ENCODE data around the gene SLC4A4. TPM values are rescaled to one million over a fixed set of nuclear protein-coding genes. Genes with fewer than 3 reads are reported as not detected.

SLC4A4 gene
- total and polyA plus RNA-seq, 2 of the 8 experiments (the other 6 are each of a cell fraction or from before 2014, with no cell fraction given), result 0.67 to 2.8 TPM

DNA sequence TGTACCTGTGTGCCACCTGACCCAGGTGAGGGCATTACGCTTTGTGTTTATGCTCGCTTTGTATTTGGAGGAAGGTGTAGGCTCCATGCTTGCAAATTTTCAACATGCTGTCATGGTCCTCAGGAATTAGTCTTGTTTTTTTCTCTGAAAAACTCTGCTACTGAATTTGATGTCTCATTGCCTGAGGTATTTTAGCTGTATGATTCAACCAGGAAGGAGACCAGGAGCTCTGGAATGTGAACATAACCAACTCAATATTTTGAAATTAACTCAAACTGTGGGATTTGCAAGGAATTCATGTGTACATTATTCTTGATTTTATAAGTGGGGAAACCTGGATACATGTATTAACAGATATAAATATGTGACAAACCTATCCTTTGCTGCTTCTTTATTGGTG lies 134.1 kb downstream of the SLC4A4 start (continued):
- TF ChIP-seq, protein P1, sequence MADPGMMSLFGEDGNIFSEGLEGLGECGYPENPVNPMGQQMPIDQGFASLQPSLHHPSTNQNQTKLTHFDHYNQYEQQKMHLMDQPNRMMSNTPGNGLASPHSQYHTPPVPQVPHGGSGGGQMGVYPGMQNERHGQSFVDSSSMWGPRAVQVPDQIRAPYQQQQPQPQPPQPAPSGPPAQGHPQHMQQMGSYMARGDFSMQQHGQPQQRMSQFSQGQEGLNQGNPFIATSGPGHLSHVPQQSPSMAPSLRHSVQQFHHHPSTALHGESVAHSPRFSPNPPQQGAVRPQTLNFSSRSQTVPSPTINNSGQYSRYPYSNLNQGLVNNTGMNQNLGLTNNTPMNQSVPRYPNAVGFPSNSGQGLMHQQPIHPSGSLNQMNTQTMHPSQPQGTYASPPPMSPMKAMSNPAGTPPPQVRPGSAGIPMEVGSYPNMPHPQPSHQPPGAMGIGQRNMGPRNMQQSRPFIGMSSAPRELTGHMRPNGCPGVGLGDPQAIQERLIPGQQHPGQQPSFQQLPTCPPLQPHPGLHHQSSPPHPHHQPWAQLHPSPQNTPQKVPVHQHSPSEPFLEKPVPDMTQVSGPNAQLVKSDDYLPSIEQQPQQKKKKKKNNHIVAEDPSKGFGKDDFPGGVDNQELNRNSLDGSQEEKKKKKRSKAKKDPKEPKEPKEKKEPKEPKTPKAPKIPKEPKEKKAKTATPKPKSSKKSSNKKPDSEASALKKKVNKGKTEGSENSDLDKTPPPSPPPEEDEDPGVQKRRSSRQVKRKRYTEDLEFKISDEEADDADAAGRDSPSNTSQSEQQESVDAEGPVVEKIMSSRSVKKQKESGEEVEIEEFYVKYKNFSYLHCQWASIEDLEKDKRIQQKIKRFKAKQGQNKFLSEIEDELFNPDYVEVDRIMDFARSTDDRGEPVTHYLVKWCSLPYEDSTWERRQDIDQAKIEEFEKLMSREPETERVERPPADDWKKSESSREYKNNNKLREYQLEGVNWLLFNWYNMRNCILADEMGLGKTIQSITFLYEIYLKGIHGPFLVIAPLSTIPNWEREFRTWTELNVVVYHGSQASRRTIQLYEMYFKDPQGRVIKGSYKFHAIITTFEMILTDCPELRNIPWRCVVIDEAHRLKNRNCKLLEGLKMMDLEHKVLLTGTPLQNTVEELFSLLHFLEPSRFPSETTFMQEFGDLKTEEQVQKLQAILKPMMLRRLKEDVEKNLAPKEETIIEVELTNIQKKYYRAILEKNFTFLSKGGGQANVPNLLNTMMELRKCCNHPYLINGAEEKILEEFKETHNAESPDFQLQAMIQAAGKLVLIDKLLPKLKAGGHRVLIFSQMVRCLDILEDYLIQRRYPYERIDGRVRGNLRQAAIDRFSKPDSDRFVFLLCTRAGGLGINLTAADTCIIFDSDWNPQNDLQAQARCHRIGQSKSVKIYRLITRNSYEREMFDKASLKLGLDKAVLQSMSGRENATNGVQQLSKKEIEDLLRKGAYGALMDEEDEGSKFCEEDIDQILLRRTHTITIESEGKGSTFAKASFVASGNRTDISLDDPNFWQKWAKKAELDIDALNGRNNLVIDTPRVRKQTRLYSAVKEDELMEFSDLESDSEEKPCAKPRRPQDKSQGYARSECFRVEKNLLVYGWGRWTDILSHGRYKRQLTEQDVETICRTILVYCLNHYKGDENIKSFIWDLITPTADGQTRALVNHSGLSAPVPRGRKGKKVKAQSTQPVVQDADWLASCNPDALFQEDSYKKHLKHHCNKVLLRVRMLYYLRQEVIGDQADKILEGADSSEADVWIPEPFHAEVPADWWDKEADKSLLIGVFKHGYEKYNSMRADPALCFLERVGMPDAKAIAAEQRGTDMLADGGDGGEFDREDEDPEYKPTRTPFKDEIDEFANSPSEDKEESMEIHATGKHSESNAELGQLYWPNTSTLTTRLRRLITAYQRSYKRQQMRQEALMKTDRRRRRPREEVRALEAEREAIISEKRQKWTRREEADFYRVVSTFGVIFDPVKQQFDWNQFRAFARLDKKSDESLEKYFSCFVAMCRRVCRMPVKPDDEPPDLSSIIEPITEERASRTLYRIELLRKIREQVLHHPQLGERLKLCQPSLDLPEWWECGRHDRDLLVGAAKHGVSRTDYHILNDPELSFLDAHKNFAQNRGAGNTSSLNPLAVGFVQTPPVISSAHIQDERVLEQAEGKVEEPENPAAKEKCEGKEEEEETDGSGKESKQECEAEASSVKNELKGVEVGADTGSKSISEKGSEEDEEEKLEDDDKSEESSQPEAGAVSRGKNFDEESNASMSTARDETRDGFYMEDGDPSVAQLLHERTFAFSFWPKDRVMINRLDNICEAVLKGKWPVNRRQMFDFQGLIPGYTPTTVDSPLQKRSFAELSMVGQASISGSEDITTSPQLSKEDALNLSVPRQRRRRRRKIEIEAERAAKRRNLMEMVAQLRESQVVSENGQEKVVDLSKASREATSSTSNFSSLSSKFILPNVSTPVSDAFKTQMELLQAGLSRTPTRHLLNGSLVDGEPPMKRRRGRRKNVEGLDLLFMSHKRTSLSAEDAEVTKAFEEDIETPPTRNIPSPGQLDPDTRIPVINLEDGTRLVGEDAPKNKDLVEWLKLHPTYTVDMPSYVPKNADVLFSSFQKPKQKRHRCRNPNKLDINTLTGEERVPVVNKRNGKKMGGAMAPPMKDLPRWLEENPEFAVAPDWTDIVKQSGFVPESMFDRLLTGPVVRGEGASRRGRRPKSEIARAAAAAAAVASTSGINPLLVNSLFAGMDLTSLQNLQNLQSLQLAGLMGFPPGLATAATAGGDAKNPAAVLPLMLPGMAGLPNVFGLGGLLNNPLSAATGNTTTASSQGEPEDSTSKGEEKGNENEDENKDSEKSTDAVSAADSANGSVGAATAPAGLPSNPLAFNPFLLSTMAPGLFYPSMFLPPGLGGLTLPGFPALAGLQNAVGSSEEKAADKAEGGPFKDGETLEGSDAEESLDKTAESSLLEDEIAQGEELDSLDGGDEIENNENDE (IDR thresholded peaks at IDR 0.05; ENCODE audit: insufficient replicate concordance, low read length), result no peak
- TF ChIP-seq POLR2AphosphoS5 (IDR thresholded peaks at IDR 0.05; ENCODE audit: low read depth, low read length), result no peak

Measured in H1 (cell line).